HG02943 (cell line): ENCODE data around the gene GRM2.
"Not testable (repeated sequence)": the region's sequence is repeated elsewhere in the genome, so short reads cannot be mapped to it uniquely, and the experiment has no call there.

Source experiments
- ATAC-seq: cut with Tn5 transposase; IDR thresholded peaks from one replicate; pipeline ENCODE4 v1.9.1; 2021; ENCODE audit warnings: mild to moderate bottlenecking, low read depth, moderate library complexity; ENCODE audit not compliant: unreplicated experiment

Gene GRM2

GRCh38 chr3:51719410-51720025, 12.7 kb downstream of the GRM2 start:
- no peak for ATAC-seq

GRCh38 chr3:51720292-51721061, 13.6 kb downstream of the GRM2 start:
- no peak for ATAC-seq

DNA sequence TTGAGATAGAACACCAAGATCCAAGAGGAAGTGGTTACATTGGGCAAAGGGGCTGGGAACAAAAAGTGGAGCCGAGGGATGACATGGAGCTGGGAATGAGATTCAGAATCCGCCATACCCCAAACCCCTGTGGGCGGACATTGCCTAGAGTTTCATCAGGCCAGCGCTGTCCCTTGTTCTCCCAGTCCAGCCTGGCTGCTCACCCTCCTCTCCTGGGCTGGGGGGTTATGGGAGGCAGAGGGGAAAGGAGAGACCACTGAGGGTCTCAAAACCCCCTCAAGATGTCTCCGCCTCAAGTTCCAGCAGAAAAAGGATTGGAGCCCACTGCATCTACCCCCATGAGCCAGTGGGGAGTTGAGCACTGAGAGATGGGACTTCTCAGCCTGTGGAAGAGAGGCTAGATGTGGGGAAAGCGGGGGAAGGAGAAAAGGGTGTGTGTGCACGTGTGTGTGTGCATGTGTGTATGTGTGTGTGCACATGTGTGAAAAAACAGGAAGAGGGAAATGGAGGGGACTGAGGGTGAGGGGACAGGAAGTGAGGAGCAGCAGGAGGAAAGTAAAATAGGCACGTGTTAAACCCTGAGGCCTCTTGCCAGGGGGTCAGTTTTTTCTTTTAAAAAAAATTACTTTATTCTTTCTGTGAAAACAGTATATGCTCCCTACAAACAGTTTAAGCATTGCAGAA, 14.3 kb downstream of the GRM2 start:
- no peak for ATAC-seq

DNA sequence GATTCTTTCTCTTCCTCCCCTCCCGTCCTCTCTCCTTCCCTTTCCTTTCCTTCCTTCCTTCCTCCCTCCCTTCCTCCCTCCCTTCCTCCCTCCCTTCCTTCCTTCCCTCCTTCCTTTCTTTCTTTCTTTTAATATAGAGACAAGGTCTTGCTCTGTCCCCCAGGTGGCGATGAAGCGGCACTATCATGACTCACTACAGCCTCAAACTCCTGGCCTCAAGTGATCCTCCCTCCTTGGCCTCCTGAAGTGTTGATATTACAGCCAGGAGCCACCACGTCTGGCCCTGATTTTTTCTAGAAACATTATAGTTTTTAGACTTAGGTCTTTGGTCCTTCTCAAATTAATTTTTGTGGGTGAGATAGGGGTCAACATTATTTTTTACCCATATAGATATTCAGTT, 15.5 kb downstream of the GRM2 start:
- ATAC-seq, result no peak

DNA sequence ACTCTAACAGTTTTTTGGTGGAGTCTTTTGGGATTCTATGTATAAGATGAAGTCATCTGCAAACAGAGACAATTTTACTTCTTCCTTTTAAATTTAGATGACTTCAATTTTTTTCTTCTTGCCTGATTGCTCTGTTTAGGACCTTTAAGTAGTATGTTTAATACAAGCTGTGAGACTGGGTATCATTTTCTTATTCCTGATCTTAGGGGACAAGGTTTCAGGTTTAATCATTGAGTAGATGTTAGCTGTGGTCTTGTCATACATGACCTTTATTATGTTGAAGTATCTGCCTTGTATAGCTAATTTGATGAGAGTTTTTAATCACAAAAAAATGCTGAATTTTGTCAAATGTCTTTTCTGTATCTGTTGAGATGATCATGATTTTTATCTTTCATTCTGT, 20.6 kb downstream of the GRM2 start:
- no peak for ATAC-seq

DNA sequence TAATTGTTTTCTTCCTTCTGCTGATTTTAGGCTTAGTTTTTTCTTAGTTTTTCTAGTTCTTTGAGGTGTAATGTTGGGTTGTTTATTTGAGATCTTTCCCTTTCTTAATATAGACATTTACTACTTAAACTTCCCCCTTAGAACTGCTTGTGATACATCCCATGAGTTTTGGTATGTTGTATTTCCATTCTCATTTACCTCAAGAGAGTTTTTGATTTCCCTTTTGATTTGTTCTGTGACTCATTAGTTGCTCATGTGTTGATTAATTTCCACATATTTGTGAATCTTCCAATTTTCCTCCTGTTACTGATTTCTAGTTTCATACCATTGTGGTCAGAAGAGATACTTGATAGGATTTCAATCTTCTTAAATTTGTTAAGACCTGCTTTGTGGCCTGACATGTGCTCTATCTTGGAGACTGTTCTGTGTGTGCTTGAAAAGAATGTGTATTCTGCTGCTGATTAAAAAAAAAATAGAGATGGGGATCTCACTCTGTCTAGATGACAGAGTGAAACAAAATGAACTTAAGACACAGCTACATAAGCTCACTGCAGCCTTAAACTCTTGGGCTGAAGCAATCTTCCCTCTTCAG, 22.3 kb downstream of the GRM2 start:
- ATAC-seq, result no peak

DNA sequence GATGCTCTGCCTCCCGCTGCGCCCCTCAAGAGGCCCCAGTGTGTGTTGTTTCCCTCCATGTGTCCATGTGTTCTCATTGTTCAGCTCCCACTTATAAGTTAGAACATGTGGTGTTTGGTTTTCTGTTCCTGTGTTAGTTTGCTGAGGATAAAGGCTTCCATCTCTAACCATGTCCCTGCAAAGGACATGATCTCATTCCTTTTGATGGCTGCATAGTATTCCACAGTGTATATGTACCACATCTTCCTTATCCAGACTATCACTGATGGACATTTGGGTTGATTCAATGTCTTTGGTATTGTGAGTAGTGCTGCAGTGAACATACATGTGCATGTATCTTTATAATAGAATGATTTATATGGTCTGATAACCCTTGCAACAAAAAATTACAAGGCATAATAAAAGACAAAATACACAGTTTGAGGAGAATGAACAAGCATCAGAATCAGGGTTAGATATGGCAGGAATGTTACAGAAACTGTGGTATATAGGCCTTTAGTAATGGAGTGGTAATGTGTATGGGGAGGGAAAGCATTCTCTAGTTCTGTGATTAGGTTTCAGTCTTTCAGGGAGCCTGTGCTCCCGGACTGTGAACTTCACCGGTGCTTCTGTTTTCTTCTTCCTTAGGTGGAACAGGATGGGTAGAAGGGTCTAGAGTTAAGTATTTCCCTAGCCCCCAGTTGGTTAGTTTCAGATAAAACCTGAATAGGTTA, 27.1 kb downstream of the GRM2 start:
- ATAC-seq, result no peak

- ATAC-seq, result no peak
Observed at GRCh38 chr3:51734572-51734907, 27.7 kb downstream of the GRM2 start.

- no peak for ATAC-seq
Observed at GRCh38 chr3:51735039-51735438, 28.2 kb downstream of the GRM2 start.

DNA sequence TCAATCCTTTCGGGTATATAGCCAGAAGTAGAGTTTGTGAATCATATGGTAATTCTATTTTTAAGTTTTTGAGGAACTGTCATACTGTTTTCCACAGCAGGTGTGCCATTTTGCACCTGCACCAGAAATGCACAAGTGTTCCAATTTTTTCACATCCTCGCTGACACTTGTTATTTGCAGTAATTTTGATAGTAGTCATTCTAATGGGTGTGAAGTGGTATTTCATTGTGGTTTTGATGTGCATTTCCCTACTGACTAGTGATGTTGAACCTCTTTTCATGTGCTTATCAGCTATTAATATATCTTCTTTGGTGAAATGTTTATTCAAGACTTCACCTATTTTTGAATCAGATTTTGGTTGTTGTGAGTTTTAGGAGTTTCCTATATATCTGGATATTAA, 29.1 kb downstream of the GRM2 start:
- no peak for ATAC-seq

DNA sequence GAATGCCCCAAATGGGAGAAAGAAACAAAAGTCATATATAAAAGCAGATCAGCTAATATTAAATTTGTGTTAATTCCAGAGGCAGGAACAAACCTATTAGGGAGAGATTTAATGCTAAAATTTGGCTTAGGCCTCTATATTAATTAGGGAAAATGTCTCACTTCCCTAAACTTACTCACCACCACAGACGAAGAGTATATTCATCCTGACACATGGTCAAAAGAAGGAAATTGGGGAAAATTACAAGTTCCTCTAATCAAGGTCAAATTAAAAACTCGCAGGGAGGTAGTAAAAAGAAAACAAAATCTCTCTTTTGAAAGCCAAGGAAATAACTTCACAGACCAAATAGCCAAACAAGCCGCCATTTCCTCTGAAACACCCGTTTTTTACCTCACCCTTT, 32.2 kb downstream of the GRM2 start:
- ATAC-seq, result no peak

- ATAC-seq, result not testable (repeated sequence)
Observed at GRCh38 chr3:51742320-51742719, 35.5 kb downstream of the GRM2 start.

GRCh38 chr3:51742978-51743377, 36.1 kb downstream of the GRM2 start:
- ATAC-seq, result not testable (repeated sequence)

DNA sequence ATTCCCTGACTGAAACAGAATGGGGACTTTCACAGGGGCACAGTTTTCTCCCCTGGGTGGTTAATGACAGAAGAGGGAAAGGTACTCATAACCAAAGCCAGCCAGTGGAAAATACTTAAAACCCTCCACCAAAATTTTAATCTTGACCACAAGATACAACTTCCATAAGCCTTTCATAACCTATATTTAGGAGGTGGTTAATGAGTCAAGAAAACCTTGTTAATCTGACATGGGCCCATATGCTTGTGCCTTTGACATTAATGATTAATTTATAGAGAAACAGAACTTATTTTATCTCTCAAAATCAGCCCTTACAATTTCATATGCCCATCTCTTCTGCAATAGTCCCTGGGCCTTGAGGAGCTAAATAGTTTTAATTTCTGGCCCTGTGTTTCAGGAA, 41.0 kb downstream of the GRM2 start:
- no peak for ATAC-seq

DNA sequence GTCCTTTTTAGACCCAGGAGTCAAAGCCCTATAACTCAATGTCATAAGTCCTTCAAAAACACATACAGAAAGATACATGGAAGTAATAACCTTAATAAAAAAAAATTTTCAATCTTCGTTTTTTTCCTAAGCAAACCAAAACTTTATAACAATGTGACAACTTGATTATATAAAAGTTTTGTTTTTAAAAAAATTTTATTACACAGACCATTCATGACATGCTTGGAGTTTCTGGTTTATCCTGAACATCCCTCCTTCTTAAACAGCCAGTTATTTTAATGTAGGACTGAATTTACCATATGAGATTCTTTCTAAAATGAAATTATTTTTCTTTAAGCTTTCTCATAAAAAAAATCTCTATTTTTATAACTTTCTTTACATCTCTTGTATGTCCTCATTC, 41.5 kb downstream of the GRM2 start:
- ATAC-seq, result no peak

GRCh38 chr3:51750878-51751277, 44.0 kb downstream of the GRM2 start:
- ATAC-seq, result no peak

- no peak for ATAC-seq
Observed at GRCh38 chr3:51751287-51751686, 44.4 kb downstream of the GRM2 start.

- ATAC-seq, result not testable (repeated sequence)
Observed at GRCh38 chr3:51753763-51754750, 47.2 kb downstream of the GRM2 start.

DNA sequence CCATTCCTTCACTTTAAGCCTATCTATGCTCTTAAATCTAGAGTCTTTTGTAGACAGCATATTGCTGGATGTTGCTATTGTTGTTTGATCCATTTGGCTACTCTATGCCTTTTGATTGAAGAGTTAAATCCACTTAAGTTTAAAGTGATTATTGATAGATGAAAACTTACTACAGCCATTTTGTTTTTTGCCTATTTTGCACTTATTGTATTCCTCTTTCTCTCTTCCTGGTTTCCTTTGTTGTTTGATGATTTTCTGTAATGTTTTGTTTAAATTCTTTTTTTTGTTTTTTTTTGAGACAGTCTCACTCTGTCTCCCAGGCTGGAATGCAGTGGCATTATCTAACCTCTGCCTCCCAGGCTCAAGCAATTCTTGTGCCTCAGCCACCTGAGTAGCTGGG, 52.3 kb downstream of the GRM2 start:
- ATAC-seq, result no peak
